ENCODE measurements around the gene RAB20. TPM values are rescaled to one million over a fixed set of nuclear protein-coding genes. Genes with fewer than 3 reads are reported as not detected.
"Not testable (repeated sequence)": the region's sequence is repeated elsewhere in the genome, so short reads cannot be mapped to it uniquely, and the experiment has no call there.

RAB20 gene
- total RNA-seq, 1 donor from 2014 or later = 6.6 TPM

DNA sequence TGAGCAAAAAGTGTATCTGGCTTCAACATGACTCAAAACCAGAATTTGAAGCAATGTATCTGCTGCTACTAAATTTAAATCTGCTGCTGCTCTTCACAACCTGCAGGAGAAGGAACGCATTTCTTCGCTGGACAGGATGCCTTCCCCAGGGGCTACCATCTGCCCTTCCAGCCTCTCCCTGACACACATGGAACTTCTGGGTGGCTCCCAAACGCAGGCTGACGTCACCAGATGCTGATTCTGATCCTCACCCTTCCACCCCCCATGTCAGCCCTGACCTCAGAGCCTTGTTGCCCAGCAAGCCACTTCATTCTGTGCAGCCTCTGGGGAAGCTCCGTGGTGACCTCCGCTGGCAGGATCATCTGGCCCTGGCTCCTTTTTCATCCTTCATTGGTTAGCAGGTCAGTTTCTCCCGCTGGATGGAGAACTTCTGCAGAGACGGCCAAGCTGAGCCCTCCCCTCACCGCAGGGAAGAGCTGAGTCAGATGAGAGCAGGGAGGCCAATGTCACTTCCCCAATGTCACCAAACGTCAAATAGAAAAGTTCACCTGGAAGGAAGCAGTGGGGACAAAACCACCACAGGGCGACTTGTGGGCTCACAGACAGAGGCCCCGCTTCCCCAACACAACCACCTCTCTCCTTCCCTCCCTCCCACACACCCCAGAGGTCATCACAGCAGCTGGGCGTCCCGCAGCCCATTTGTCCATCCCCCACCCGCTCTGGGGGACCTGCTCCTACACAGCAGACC, 14.0 kb upstream of the RAB20 start:
- no peak for DNase-seq

GRCh38 chr13:110574161-110574560, 12.6 kb upstream of the RAB20 start:
- no peak for DNase-seq

DNA sequence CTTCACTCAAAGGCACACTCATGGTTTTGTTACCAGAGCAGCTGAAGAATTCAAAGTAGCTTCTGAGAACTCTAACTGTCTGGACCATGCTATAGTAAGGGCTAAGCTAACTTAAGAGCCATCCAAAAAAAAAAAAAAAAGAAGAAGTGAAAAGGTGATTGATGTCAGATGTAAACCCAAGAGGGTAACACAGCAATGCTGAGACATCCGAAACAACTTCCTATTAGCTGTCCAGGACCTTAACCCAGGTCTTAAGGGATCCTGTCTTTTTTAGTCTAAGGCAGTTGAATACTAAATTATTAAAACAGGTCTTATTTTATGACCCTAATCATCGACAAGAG, 11.2 kb upstream of the RAB20 start:
- no peak for DNase-seq

DNA sequence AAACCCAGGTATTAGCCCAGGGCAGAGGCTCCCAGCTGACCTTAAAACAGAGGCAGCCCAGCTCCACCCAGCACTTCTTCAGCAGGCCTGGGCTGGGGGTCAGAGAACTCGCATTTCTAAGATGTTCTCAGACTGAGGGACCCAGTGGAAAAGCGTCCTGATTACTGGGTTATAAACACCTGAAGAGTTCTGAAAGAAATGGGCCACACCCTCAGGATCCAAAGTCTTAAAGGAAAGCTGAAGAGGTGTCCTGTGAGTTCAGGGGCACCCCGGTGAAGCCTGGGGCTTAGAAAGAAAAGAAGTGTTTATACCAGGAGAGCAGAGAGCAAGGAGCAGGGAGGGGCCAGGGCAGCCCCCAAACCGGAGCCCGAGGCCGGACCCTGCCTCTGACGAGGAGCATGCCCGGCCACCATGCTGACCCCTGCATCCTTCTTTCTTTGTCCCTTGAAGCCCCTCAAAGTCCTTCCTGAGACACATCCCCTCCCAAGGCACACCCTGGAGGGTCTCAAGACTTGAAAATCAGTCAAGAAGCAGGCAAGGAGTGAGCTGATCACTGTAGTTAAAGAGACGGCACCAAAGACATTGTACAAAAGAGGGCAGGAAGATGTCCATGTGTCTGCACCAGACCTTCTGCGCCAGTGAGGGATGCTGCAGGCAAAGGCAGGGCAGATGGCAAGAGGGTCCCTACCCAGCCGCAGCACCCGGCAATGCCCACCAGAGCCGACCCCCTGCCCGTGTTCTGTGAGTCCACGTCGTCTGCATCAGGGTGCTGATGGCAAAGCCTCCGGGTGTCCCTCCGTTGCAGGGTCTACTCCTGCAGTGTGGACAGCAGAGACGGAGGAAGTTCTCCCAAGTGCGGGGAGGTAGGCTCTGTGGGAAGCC, 10.6 kb upstream of the RAB20 start:
- DNase-seq = no peak

DNA sequence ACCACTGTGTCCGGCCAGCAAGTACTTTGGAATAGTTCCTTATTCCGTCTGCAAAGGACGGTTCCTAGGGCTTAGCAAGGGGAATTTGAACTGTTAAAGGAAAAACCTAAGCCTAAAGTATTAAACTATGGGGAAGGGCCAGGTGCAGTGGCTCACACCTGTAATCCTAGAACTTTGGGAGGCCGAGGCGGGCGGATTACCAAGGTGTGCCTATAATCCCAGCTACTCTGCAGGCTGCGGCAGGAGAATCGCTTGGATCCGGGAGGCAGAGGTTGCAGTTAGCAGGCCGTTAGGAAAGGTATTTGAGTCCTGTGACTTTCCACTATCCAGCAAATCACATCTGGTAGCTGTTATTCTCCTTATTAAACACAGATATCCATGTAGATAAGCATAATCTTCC, 9.4 kb upstream of the RAB20 start:
- no peak for DNase-seq

DNA sequence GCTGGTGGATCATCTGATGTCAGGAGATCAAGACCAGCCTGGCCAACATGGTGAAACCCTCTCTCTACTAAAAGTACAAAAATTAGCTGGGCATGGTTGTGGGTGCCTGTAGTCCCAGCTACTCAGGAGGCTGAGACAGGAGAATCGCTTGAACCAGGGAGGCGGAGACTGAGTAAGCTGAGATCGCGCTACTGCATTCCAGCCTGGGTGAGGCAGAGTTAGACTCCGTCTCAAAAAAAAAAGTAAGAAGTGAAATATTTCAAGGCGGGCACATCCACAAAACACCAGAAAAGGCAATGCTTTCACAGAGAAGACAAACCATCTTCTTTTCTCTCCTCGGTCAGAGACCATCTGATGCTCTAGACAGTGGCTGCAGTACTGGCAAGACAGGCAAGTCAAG, 8.4 kb upstream of the RAB20 start:
- not testable (repeated sequence) for DNase-seq

DNA sequence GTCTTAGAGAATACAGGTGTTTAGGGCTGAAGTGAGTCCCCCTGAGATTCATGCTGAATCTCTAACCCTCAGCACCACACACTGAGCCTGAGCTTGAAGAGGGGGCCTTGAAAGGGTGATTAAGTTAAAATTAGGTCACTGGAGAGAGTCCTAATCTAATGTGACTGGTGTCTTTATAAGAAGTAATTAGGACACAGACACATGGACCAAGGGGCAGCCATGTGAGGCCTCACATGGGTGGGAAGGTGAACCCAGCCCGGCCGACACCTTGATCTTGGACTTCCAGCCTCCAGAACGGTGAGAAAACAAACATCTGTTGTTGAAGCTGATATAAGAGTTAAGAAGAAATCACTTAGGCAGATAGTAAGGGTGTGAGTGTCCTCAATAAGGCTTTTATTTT, 7.1 kb upstream of the RAB20 start:
- no peak for DNase-seq

- no peak for DNase-seq
Measured at GRCh38 chr13:110566171-110566570, 4.6 kb upstream of the RAB20 start.

DNA sequence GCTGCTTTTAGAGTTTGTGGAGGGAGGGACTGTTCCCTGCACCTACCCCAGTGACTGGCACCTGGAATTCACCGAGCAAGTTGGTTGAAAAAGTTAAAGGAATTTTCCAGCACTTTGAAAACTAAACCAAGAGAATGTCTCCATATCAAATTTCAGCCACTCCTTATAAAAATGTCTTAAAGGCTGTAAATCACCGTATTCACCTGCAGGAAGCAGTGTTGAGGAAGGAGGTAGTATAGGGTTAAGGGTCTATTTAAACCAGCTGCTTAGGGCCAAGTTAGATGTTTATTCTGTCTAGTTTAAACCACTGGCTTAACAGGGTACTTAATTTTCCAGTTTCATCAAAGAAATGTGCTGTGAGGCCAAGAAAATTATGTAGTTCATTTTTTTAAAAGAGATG, 3.8 kb upstream of the RAB20 start:
- DNase-seq = no peak

DNA sequence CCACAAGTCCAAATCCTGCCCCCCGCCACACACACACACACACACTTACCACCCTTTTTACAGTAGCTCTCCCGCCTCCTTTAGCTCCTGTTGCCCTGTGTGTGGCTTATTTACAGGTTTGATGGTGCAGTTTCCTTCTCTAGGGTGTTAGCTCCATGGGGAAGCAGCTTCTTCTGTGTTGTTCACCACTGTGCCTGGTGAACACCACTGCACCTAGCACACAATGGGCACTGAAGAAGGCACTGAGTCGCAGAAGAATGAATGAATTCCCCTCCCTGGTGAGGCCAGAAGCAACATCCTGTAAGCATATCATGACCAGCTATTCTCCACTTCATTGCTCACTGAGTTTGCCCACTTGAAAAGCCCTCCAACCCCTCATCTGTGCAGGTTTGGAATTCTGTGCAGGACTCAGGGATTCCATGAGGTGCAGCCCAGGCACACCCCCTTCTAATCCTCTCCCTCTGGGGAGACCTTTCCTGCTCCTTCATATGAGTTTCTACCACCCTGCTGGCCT, 3.0 kb upstream of the RAB20 start:
- DNase-seq = no peak

GRCh38 chr13:110563463-110563774, 1.9 kb upstream of the RAB20 start:
- DNase-seq = no peak

DNA sequence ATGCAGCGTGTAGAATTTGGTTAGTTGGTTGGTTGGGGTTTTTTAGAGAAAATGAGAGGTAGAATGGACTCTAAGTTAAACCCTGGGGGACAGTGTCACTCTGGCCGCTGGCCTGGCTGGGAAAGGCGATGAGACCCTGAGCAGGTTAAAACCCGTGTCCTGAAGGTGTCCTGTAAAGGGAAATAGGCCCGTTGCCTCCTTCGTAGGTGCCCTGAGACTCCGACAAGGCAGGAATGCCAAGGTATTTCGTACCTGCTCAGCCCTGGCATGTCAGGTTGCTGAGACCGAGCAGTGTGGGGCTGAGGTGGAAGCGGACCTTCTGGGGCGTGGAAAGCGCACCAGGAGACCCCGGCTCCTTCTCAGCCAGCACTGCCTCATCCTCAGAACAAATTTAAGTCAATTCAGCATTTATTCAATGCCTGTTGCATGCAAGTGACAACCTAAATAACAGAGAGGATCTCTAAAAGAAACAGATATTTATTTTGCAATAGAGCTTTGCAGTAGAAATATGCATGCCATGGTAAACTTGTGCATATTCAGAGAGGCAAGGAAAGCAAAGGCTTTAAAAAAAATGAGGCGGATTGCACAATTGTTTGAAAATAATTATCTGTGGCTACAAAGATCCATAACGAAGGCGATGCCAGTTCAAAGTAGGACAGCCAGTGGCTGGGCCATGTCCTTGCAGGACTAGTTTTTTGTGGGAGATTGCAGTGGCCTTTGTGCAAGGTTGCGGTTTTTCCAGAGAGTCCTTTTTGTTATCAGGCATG, 1.4 kb upstream of the RAB20 start:
- no peak for DNase-seq

DNA sequence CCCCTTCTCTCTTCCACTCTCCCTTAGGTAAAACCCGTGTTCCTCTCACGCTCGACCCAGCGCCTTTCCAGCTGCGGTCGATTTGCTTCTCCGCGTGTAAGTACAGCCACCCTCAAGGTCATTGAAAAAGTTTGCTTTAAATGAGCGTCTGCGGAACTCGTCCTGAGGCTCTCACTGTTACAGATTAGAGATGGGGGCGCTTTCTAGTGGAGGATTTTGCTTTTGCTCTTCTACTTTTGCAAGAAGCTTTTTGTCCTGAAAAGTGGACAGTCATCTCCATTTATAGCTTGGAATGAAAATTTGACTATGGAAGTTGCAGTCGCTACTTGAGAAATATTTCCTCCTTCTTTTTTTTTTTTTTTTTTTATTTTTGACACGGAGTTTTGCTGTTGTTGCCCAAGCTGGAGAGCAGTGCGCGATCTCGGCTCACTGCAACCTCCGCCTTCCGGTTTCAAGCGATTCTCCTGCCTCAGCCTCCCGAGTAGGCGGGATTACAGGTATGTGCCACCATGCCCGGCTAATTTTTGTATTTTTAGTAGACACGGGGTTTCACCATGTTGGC, 595 bp upstream of the RAB20 start:
- peak; percentile 58 for DNase-seq

- peak; percentile 19 for DNase-seq
Measured at GRCh38 chr13:110560601-110561343, 750 bp downstream of the RAB20 start.

- no peak for DNase-seq
Measured at GRCh38 chr13:110559986-110560385, 1.5 kb downstream of the RAB20 start.

DNA sequence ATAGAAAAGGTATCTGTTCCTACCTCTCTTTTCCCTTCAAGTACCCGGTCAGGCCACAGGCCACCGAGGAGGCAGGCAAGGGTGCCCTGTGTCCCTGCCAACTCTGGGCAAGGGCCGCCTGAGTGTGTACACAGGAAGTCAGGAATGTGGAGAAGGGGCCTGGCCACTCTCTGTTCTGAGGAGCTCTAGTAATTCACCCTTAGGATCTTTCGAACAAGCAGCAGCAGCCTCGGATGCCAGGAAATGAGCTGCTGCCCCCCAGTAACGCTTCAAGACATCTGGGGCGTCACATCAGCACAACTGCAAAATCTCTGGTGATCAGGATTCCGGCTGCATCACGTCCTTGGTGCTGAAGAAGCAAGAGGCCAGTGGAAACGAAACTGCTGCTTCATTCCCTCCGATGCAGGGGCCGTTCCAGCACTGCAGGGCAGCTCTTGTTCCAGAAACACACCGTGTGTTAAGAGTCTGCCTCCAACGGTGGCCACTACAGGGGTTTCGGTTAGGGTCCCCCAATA, 2.0 kb downstream of the RAB20 start:
- DNase-seq = no peak

DNA sequence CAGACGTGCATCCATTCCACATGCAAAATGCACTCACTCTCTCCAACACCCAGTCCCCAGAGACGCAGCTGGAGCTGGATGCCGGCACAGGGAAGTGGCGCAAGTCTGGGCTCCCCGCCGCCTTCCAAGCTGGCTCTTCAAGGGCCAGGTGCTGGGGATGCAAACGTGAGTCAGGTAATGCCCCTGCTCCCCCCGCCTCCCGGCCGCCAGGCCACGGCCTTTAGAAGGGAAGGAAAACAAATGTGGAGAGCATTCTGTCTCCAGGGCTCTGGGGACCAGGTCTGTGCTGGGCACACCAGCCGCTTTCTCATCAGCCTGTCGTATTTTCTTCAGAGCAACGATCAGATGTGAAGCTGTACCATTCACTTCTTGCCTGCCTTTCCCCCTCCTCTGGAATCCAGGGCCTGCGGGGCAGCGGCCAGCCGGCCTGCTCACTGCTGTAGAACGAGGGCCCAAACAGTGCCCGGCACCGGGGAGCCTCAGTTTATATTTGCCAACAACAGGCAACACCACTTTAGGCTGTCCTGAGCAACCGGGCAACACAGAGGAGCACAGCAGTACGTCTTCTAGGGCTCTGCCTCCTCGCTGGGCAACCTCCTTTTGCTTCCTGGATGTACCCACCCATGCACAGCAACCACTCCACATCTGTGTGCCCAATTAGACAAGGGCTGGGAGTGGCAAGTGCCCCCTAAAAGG, 3.8 kb downstream of the RAB20 start:
- DNase-seq = no peak

- no peak for DNase-seq
Measured at GRCh38 chr13:110557082-110557481, 4.4 kb downstream of the RAB20 start.

DNA sequence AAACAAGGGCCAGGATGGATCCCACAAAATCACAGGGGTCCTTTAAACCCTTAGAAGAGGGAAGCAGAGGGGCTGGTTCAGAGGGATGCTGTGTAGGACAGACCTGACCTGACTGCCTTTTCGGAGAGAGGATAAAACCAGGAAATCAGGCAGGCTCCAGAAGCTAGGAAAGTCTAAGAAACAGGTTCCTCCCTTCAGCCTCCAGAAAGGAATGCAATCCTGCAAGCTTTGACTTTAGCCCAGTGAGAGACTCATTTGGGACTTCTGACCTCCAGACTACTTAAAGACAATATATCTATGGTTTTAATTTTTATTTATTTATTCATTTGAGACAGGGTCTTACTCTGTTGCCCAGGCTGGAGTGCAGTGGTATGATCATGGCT, 5.3 kb downstream of the RAB20 start:
- no peak for DNase-seq

- DNase-seq = no peak
Measured at GRCh38 chr13:110555601-110556223, 5.8 kb downstream of the RAB20 start.

- no peak for DNase-seq
Measured at GRCh38 chr13:110554946-110555345, 6.6 kb downstream of the RAB20 start.

Measured in tongue (tissue), 2 donors.